ENCODE data around the gene MUC6.

Gene MUC6

GRCh38 chr11:1060852-1061616, 24.5 kb upstream of the MUC6 start:
- H3K4me3 ChIP-seq (ENCODE audit: low read depth, low read length), result no peak overlapping the region
- in situ Hi-C loops (cut with HindIII; ENCODE audit: low sequenced_read_pairs), result no loop called here
- TF ChIP-seq CTCF (IDR thresholded peaks at IDR 0.05; ENCODE audit: low read depth, low read length, missing control alignments), result no peak
- no peak for DNase-seq (ENCODE audit: low read depth)

GRCh38 chr11:1060410-1060809, 23.9 kb upstream of the MUC6 start:
- in situ Hi-C loops (cut with HindIII; ENCODE audit: low sequenced_read_pairs), result no loop called here
- no peak overlapping the region for H3K4me3 ChIP-seq (ENCODE audit: low read depth, low read length)
- TF ChIP-seq CTCF (IDR thresholded peaks at IDR 0.05; ENCODE audit: low read depth, low read length, missing control alignments), result no peak
- DNase-seq (ENCODE audit: low read depth), result no peak

- TF ChIP-seq CTCF (IDR thresholded peaks at IDR 0.05; ENCODE audit: low read depth, low read length, missing control alignments), result no peak
- no peak overlapping the region for H3K4me3 ChIP-seq (ENCODE audit: low read depth, low read length)
- in situ Hi-C loops (cut with HindIII; ENCODE audit: low sequenced_read_pairs), result no loop called here
- DNase-seq (ENCODE audit: low read depth), result no peak
These were observed 23.2 kb upstream of the MUC6 start for GRCh38 chr11:1059759-1060158.

- DNase-seq (ENCODE audit: low read depth), result no peak
- TF ChIP-seq CTCF (IDR thresholded peaks at IDR 0.05; ENCODE audit: low read depth, low read length, missing control alignments), result no peak
- no peak overlapping the region for H3K4me3 ChIP-seq (ENCODE audit: low read depth, low read length)
- in situ Hi-C loops (cut with HindIII; ENCODE audit: low sequenced_read_pairs), result no loop called here
These were observed 21.3 kb upstream of the MUC6 start for GRCh38 chr11:1057806-1058205.

GRCh38 chr11:1055990-1056771, 19.7 kb upstream of the MUC6 start:
- TF ChIP-seq CTCF (IDR thresholded peaks at IDR 0.05; ENCODE audit: low read depth, low read length, missing control alignments), result no peak
- DNase-seq (ENCODE audit: low read depth), result no peak
- no peak overlapping the region for H3K4me3 ChIP-seq (ENCODE audit: low read depth, low read length)
- in situ Hi-C loops (cut with HindIII; ENCODE audit: low sequenced_read_pairs), result no loop called here

GRCh38 chr11:1055109-1055703, 18.7 kb upstream of the MUC6 start:
- DNase-seq (ENCODE audit: low read depth), result no peak
- in situ Hi-C loops (cut with HindIII; ENCODE audit: low sequenced_read_pairs), result no loop called here
- H3K4me3 ChIP-seq (ENCODE audit: low read depth, low read length), result no peak overlapping the region
- no peak for TF ChIP-seq CTCF (IDR thresholded peaks at IDR 0.05; ENCODE audit: low read depth, low read length, missing control alignments)

All from astrocyte of the cerebellum (primary cell).